IPS-NIHi11 (cell line): Measurements from ENCODE around the gene DEAF1.
A peak's percentile ranks its signal among the peaks of the same experiment; 100 is the strongest.

Experiments used
- DNase-seq: peaks from one replicate; pipeline ENCODE4 v3.0.0; 2012; ENCODE audit warnings: mixed read lengths, low spot score

Gene DEAF1

DNA sequence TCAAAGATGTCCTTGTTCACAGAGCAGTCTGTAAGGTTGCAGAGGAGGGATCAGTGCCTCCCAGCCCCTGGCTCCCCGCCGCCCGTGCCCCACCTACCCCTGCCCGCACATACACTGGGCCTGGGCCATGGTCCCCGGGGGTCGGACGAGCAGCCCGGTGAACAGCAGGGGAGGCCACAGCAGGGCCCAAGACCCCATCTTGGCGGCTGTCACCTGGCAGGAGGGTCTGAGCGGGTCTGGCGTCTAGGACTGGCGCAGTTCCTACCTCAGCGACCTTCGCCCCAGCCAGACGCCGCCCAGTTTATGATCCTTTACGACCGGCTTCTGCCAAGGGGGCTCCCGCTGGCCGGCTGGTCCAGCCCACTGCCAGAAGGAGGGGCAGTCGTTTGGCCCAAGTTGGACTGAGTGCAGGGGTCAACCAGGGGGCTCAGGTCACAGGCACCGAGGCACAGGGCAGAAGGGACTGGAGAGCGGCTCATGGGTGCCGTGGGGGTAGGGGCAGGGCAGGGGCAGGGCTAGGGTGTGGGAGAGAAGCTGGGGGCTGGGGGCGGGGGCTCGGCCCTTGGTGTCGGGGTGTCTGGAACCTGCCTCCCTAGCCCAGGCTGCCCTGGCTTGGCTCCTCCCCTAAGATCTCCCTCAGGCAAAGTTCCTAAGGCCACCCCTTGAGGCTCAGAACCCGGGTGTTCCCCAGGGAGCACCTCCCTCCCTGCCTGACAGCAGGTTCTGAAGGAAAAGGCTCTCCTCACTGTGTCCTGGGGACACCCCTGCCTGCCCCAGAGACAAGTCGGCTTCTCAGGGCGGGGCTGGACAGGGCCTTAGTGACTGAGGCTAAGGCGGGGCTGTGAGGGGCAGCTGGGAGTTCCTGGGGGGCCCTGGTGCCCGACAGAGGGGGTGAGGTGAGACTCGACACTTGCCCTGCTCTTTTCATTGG, 70.1 kb downstream of the DEAF1 start, which contains the start of gene CDHR5:
TSS of gene CDHR5 (minus strand) at position 251 of the 931 bp plus-strand sequence. CDS start at position 198, 53 bp downstream.
- no peak for DNase-seq

DNA sequence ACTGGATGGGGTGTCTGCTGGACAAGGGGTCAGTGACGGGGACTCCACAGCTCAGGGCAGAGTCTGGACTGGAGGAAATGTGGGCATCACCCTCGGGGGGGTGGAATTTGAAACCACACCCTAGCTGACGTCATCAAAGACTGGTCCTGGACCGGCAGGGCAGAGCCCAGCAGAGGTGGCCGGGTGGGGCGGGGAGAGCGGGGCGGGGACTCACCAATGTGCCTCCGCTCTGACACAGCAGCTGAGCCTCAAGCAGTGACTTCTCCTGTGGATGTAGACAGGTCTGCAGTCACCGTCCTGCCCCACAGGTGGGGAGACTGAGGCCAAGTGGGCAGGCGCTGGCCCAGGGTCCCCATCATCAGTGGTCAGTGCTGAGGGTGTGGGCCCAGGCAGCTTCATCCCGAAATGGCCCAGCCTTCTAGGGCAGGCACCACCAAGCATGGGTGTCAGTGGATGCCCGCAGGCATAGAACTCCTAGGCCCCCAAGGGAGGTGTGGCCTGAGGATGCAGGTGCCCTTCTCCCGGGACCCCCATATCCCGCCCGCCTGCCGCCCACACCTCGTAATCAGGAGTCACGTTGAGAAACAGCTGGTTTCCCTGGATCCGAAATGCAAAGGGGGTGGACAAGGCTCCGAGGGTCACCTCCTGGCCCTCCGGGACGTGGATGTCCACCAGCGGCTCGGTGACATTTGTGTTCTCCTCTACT, 70.9 kb downstream of the DEAF1 start:
- DNase-seq: no peak

DNA sequence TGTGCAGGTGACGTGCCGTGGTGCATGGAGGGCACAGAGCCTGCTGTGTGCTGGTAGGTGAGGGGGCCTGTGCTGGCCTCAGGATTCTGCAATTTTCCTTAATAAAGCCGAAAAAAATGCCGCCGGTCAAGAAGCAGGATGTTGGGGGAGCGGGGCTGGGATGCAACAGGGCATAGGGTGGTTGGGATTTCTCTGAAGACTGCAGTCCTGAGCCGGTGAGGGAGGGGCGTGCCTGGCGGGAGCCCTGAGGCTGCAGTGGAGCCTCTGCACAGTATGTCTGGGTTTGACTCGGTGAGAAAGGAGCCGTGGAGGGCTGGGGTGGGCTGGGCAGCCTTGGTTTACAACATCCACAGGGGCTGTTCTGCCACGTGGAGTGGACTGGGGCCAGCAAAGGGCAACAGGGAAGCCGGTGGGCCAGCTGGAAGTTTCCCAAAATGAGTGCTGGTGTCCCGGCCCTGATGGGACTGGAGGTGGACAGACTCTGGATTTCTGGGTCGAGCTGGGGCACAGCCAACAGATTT, 71.6 kb downstream of the DEAF1 start:
- DNase-seq: no peak

DNA sequence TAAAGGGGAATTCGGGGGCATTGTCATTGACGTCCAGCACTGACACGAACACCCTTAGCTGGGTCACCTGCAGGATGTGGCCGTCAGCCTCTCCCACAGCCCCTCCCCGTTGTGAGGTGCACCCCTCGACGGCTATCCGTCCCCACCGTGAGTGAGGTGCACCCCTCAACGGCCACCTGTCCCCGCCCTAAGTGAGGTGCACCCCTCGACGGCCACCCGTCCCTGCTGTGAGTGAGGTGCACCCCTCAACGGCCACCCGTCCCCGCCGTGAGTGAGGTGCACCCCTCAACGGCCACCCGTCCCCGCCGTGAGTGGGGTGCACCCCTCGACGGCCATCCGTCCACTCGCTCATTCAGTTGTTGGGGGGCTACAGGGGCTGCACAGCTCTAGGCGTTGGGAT, 73.2 kb downstream of the DEAF1 start:
- no peak for DNase-seq

DNA sequence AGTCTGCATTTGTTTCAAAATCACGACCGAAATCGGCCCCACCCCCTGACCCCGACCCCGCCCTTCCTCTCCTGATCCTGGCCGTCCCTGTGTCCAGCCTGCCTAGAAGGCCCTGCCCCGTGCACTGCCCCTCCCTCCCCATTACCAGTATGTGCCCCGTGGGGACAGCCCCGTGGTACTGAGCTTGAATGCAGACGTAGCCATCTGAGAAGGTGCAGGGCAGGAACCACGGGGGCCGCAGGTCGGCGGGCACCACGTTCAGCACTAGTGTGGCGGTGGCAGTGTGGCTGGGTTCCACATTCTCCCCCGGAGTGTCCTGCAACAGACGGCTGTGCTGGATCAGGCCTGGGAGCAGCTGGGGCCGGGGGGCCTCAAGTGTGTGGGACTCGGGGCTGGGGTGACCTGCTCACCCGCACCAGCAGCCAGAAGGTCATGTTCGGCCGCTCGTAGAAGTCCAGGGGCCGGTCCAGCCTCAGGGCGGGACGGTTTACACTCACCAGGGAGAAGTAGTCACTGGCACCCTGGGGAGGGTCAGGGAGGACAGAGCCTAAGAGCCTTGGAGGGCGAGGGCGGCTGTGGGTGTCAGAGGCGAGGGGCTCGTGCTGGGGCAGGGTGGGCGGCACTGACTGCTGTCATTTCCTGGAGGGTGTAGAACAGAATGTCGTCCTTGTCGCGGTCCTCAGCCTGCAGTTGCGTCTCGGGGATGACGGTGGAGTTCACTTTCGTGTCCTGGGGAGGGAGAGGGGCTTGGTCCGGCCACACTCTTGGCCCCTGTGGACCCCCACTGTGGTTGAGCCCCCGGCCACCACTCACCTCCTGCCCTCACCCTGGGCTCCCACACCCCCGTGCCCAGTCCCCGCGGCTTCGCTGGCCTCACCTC, 73.8 kb downstream of the DEAF1 start:
- DNase-seq: no peak

DNA sequence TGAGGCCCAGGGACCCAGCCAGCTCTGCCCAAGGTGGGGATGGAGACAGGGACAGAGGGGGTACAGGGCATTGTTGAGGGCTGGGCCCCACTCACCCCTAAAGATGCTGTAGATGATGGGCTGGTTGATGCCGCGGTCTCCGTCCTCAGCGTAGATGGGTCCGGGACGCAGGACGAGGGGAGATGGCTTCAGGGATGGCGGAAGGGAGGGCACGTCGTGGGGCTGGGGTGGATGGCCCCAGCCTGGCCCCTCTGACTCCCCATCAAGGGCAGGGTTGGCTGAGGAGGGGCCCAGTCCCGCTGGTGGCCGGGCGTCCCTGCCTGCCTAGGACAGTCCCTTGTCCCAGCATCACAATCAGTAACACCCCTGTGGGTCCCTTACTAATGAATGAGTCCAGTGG, 74.8 kb downstream of the DEAF1 start:
- no peak for DNase-seq

DNA sequence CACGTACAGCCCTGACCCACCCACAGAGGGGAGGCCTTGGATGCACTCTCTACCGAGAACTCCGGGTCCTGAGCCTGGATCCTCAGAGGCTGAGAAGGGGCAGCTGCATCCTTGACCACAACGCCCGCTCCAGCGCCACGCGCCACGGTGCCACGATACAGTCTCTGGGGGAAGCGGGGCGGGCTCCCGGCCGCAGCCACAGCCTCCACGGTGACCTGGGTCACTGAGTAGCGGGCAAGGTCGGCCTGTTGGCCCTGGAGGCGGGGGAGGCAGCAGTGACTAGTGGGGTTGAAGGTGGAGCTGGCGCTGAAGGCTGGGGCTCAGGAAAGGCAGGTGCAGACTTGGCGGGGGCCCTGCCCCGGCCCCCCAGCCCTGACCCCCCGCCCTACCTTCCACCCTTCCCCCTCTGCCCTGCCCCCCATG, 75.4 kb downstream of the DEAF1 start:
- no peak for DNase-seq

DNA sequence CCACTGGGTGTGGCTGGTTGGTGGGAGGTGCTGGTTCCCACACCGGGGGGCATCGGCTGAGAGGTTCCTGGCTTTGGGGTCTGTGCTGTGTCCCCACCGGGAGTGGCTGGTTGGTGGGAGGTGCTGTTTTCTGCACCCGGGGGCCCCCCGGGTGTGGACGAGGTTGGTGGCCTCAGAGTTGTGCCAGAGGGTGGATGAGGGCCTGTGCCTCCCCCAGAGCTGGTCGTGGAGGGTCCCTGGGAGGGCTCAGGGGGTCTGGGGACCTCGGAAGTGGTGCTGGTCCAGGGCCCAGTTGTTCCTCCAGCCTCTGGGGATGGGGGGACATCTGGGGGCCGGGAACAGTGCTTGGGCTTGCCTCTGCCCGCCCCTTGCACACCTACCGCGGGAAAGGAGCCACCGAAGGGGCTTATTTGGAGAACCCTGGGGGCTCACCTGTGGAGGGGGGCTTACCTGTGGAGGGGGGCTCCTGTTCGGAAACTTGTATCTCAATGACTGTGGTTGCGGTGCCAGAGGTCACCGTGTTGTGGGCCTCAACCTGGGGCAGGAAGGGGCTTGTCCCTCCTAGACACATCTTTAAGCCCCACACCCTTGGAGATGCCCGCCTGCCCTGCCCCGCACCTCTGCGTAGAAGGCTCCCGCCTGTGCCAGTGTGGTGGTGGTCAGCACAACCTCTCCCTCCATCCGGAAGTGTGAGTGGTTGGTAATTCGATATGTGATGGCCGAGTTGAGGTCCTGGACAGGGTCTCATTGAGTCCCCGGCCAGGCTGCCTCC, 76.0 kb downstream of the DEAF1 start:
- no peak for DNase-seq

DNA sequence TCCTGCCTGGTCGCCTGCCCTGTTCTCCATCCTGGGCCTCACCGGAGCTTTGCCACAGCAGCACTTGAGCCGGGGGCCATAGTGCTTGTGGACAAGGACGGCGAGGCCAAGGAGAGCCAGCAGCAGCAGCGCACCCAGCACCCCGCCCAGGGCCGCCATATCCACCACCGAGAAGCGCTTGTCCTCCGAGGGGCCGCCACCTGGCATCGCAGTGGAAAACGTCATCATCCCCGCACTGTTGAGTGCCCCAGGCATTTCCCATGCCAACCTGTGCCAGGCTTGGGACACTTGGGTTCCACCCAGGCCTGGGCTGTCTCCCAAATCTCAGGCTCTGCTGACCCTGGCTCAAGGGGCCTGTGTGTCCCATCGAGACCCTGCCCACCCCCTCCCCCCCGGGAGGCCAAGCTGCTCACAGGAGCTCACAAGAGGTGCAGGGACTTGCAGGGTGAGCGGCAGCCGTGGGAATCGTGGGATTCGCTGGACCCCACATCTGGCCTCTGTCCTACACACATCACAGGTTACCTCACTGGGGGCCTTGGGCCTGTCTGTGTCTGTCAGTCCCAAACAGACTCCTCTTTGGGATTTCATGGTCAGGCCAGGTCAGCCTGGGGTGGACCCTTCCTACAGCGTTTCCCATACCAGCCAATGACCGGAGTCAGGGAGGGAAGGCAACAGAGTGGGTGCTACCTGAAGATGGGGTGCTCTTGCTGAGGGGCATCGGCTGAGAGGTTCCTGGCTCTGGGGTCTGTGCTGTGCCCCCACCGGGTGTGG, 76.9 kb downstream of the DEAF1 start:
- no peak for DNase-seq

DNA sequence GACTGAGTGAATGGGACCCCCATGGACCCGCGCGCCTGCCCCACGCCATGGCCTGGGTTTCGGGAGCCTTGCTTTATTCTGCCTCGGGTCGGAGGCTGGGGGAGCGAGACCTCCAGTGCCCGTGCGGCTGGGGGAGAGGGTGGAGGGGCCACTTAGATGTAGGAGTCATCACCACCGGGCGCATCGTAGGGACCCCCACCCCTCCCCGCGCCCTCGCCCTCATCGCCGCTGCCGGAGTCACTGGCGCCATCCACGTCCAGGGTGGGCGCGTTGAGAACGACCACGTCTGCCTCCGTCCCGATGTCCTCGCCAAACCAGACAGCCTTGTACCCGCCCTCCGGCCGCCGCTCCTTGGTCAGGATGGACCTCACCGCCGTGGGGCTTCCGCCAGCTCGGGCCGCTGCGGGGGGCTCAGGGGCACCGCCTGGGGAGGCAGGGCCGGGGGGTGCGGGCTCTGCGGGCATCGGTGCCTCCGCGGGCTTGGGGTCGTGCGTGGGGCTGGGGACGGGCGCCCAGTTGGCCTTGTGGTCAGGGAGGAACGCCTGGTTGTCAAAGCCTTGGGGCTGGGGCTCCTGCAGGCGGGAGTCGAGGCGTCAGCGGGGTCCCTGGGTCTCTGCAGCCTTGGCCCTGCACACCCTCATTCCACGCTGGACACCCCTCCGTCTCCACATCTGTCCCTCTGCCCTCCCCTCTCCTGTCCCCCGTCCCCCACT, 77.7 kb downstream of the DEAF1 start:
- no peak for DNase-seq

DNA sequence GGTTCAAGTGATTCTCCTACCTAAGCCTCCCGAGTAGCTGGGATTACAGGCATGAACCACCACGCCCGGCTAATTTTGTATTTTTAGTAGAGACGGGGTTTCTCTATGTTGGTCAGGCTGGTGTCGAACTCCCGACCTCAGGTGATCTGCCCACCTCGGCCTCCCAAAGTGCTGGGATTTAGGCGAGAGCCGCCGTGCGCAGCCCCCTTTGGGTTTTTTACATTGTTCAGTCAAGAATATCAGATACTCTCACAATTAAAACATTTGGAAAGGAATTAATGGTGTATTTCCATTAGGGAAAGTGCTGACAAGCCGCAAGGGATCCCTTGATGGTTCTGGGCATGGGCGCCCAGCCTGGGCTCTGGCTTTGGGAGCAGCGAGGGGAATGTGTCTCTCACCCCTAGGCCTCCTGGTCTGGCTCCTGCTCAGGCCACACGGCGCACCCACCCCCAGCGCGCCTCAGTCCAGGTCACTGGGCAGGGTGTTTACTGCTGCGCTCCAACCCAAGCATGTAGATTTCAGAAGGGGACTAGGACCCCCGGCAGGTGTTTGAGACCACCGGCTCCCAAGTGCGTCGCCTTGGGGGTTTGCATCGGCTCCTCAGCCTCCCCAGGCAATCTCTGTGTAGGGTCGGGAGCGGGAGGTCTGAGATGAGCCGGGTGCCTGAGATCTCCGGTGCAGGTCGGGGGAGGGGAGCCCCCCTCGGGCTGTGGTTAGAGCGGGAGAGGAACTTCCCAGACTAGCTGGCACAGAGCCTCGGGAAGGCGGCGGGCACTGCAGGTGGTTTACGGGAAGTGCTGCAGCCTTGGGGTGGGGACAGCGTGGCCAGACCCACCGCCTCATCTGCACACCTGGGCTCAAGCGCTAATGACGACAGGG, 78.5 kb downstream of the DEAF1 start:
- no peak for DNase-seq

DNA sequence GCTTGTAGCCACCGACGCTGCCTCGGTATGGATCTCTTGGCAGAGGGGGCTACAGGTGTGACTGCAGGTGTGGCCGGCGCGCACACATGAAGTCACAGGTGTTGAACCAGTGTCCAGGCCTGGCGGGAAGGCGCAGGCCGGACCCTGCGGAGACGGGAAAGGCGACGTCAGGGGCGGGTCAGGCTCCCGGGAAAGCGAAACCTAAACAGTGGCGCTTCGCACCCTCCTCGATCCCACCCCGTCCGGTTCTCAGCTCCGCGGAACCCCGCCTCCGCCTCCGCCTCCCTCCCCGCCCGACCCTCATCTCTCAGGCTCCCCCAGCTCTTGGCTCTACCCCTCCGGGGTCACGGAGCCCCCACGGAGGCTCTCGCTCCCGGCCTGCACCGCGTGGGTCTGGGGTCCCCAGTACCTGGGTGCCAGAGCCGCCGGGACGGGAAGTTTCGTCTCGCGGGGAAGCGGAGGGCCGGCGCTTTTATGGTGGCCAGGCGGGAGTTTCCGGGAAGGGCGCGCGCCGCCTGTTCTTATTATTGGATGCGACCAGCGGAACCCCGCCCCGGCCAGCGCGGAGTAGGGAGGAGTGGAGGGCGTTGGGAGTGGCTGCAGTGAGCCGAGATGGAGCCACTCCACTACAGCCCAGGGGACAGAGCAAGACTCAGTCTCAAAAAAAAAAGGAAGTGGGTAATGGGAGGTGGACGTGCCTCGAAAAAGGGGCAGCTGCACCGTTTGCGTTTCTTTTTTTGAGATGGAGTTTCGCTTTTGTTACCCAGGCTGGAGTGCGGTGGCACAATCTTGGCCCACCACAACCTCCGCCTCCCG, 79.3 kb downstream of the DEAF1 start, which contains the start of gene IRF7:
TSS of gene IRF7 (minus strand) at position 447 of the 816 bp plus-strand sequence. CDS start 586 bp downstream, outside the sequence.
- peak; percentile 94 for DNase-seq

DNA sequence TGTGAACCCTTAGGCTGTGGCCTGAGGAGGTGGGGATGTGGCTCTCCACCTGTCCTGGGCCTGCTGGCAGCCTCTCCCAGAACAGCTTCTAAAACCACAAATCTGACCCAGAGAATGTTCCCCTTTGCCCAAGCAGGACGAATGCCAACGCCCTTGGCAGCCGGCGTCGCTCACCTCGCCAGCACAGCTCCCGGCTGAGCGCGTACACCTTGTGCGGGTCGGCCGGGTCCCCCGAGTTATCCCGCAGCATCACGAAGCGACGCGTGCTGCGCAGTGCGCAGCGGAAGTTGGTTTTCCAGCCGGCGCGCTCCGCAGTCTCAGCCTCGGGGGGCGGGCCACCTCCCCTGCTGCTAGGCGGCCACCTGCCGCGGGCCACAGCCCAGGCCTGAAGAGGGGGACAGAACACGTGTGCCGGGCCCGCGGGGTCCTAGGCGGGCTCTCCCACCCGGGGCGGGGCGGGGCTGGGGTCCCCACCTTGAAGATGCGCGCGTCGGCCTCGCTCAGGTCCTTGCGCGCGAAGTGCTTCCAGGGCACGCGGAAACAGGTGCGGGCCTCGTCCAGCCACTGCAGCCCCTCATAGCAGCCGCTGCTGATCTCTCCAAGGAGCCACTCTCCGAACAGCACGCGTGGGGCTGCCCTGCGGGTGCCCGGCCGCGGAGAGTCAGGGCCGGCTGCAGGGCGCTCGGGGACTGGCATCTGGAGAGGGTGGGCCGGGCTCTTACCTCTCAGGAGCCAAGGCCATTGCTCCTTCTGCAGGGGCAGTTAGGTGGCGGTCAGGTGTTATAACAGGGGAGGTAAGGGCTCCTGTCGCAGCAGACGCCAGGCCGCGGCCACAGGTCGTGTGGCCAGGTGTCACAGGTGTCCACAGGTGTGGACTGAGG, 80.2 kb downstream of the DEAF1 start:
- no peak for DNase-seq

DNA sequence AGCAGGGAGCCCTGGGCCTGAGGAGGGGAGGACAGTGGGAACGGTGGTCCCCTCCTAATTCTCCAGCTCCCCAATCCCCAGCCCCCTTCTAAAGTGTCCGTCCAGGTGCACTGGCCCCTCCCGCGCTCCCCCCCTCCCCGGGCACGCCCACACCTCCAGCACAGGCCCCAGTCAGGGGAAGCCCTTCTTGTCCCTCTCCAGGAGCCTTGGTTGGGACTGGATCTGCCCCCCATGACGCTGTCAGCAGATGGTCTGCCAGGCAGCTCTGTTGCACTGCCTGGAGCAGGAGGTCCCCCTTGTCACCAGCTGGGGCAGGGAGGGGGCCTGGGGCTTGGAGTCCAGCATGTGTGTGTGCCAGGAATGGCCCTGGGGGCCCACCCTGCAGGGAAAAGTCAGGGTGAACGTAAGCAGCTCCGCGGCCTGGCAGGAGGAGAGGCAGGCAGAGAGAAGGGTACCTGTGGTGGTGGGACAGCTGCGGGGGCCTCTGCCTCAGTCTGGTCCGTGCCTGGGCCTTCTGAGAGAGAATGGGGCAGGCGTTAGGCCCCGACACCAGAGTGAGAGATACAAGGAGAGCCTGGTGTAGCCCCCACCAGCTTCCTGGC, 80.9 kb downstream of the DEAF1 start:
- DNase-seq: no peak

DNA sequence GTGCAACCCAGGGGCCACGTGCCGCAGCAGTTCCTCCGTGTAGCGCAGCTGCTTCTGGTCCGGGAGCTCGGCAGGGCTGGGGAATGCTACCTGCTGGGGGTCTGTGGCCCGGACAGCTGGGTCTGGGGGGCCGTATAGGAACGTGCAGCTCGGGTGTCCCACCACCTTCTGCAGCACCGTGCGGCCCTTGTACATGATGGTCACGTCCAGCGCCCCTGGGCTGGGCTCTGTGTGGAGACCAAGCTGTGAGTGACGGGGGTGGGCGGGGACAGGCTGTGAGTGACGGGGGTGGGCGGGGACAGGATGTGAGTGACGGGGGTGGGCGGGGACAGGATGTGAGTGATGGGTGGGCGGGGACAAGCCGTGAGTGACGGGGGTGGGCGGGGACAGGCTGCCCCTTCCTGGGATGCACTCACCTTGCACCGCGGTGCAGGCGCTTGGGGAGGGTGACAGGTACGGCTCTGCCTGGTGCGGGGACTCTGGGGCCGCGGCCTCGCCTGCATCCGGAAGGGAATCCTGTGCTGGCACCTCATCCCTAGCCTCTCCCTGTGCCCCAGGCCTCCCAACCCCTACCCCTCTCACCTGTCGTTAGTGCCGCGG, 81.6 kb downstream of the DEAF1 start:
- DNase-seq: peak; percentile 84

DNA sequence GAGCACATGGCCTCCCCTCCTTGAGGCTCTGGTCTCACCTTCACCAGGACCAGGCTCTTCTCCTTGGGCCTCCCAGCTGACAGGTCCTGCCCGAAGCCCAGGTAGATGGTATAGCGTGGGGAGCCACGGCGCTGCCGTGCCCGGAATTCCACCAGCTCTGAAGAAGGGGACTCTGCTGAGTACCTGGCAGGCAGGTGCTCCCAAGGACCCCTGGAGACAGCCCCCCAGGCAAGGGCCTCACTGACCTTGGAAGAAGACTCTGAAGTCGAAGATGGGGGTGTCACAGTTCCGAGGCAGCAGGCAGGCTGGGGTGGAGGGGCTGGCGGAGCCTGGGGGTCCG, 82.1 kb downstream of the DEAF1 start:
- no peak for DNase-seq
